ENCODE data around the gene GOLT1A.

GOLT1A gene

GRCh38 chr1:204216880-204217647 is 3.3 kb upstream of the GOLT1A start:
- no peak for FAIRE-seq

- no peak for FAIRE-seq
These were observed 2.4 kb upstream of the GOLT1A start for GRCh38 chr1:204216236-204216635.

- no peak for FAIRE-seq
These were observed 1.1 kb downstream of the GOLT1A start for GRCh38 chr1:204212715-204213114.

- FAIRE-seq: no peak
These were observed 2.7 kb downstream of the GOLT1A start for GRCh38 chr1:204211046-204211445.

- FAIRE-seq: no peak
These were observed 6.6 kb downstream of the GOLT1A start for GRCh38 chr1:204207136-204207616.

- FAIRE-seq: no peak
These were observed 7.7 kb downstream of the GOLT1A start for GRCh38 chr1:204206121-204206520.

- no peak for FAIRE-seq
These were observed 8.3 kb downstream of the GOLT1A start for GRCh38 chr1:204205486-204205885.

GRCh38 chr1:204204944-204205343 is 8.8 kb downstream of the GOLT1A start:
- no peak for FAIRE-seq

- no peak for FAIRE-seq
These were observed 10.5 kb downstream of the GOLT1A start for GRCh38 chr1:204203206-204203767.

GRCh38 chr1:204202481-204202880 is 11.3 kb downstream of the GOLT1A start:
- FAIRE-seq: no peak

GRCh38 chr1:204201348-204202040 is 12.3 kb downstream of the GOLT1A start:
- FAIRE-seq: no peak

- FAIRE-seq: no peak
These were observed 14.2 kb downstream of the GOLT1A start for GRCh38 chr1:204199579-204199978.

- FAIRE-seq: no peak
These were observed 15.1 kb downstream of the GOLT1A start for GRCh38 chr1:204198348-204199340.

- FAIRE-seq: no peak
These were observed 16.7 kb downstream of the GOLT1A start for GRCh38 chr1:204197068-204197467.

GRCh38 chr1:204196068-204196795 is 17.6 kb downstream of the GOLT1A start, which contains the start of gene KISS1:
Gene KISS1, minus strand, starts transcription at chr1:204196491. Its CDS starts 3,615 bp downstream, at chr1:204192876.
- no peak for FAIRE-seq

GRCh38 chr1:204194771-204195170 is 19.0 kb downstream of the GOLT1A start:
- FAIRE-seq: no peak

GRCh38 chr1:204194080-204194479 is 19.7 kb downstream of the GOLT1A start:
- FAIRE-seq: no peak

GRCh38 chr1:204192589-204193352 is 21.0 kb downstream of the GOLT1A start:
- FAIRE-seq: no peak

GRCh38 chr1:204192046-204192445 is 21.7 kb downstream of the GOLT1A start:
- no peak for FAIRE-seq

GRCh38 chr1:204191456-204191855 is 22.3 kb downstream of the GOLT1A start:
- no peak for FAIRE-seq
